ENCODE measurements around the gene PCED1A. TPM values are rescaled to one million over a fixed set of nuclear protein-coding genes. Genes with fewer than 3 reads are reported as not detected.
A peak's percentile ranks its signal among the peaks of the same experiment; 100 is the strongest.

PCED1A gene
- total and polyA plus RNA-seq, 2 of the 13 experiments (the other 11 are each of a cell fraction or from before 2014, with no cell fraction given) = 40.1 to 84.2 TPM

DNA sequence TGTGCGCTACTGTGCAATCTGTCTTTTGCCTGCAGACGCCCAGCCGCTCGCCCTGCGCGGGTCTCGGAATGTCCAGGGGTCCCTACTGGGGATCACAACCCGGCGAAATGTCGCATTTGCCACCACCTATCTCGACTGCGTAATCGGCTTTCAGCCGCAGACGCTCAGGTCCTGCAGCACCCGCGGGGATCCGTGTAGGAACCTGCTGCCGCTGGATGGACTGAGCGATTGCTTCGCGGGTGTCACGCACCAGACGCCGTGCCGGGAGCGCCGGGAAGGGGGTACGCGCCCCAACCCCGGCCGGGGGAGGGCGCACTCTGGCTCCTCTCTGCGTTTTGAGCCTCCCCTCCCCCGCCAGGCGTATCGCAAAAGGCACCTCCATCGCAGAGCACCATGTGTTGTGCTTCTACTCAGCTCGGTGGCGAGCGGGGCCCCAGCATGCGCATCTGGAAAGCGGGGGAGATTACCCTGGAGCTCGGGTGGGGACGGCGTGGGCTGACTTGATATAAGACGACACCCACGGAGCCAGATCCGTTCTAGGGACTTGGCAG lies 32.1 kb upstream of the PCED1A start (continued):
- TF ChIP-seq, protein P1, sequence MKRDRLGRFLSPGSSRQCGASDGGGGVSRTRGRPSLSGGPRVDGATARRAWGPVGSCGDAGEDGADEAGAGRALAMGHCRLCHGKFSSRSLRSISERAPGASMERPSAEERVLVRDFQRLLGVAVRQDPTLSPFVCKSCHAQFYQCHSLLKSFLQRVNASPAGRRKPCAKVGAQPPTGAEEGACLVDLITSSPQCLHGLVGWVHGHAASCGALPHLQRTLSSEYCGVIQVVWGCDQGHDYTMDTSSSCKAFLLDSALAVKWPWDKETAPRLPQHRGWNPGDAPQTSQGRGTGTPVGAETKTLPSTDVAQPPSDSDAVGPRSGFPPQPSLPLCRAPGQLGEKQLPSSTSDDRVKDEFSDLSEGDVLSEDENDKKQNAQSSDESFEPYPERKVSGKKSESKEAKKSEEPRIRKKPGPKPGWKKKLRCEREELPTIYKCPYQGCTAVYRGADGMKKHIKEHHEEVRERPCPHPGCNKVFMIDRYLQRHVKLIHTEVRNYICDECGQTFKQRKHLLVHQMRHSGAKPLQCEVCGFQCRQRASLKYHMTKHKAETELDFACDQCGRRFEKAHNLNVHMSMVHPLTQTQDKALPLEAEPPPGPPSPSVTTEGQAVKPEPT (CRISPR knock-in tag; IDR thresholded peaks at IDR 0.05; ENCODE audit: low read depth) = peak; percentile 93; the same call in 1 of the 2 replicates
- TF ChIP-seq ARNT2 (CRISPR knock-in tag; IDR thresholded peaks at IDR 0.05; ENCODE audit: low read depth) (peak; percentile 19; the same call in 1 of the 2 replicates), ZNF205 (CRISPR knock-in tag; IDR thresholded peaks at IDR 0.05) (peak; percentile 51; the same call in 1 of the 2 replicates), GFI1 (CRISPR knock-in tag; IDR thresholded peaks at IDR 0.05; ENCODE audit: borderline replicate concordance) (0 out of 2 replicates have a peak, but pooled peaks have one; percentile 43), PHF20 (CRISPR knock-in tag; IDR thresholded peaks at IDR 0.05) (0 out of 2 replicates have a peak, but pooled peaks have one; percentile 48), RFX1 (IDR thresholded peaks at IDR 0.05) (no peak), ZNF720 (CRISPR knock-in tag; IDR thresholded peaks at IDR 0.05) (0 out of 2 replicates have a peak, but pooled peaks have one; percentile 19), POGZ (CRISPR knock-in tag; IDR thresholded peaks at IDR 0.05) (0 out of 2 replicates have a peak, but pooled peaks have one; percentile 25), ZFP62 (CRISPR knock-in tag; IDR thresholded peaks at IDR 0.05) (no peak), JUND (CRISPR knock-in tag; IDR thresholded peaks at IDR 0.05) (0 out of 2 replicates have a peak, but pooled peaks have one; percentile 31), EED (CRISPR knock-in tag; IDR thresholded peaks at IDR 0.05) (peak; percentile 95)
- TF ChIP-seq, protein P2, sequence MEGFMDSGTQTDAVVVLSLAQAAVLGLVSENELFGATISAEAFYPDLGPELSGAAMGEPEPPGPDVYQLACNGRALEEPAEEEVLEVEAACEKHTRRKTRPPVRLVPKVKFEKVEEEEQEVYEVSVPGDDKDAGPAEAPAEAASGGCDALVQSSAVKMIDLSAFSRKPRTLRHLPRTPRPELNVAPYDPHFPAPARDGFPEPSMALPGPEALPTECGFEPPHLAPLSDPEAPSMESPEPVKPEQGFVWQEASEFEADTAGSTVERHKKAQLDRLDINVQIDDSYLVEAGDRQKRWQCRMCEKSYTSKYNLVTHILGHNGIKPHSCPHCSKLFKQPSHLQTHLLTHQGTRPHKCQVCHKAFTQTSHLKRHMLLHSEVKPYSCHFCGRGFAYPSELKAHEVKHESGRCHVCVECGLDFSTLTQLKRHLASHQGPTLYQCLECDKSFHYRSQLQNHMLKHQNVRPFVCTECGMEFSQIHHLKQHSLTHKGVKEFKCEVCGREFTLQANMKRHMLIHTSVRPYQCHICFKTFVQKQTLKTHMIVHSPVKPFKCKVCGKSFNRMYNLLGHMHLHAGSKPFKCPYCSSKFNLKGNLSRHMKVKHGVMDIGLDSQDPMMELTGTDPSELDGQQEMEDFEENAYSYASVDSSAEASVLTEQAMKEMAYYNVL (CRISPR knock-in tag; IDR thresholded peaks at IDR 0.05; ENCODE audit: borderline replicate concordance) = peak; percentile 61; the same call in 1 of the 2 replicates
- TF ChIP-seq, protein P3, sequence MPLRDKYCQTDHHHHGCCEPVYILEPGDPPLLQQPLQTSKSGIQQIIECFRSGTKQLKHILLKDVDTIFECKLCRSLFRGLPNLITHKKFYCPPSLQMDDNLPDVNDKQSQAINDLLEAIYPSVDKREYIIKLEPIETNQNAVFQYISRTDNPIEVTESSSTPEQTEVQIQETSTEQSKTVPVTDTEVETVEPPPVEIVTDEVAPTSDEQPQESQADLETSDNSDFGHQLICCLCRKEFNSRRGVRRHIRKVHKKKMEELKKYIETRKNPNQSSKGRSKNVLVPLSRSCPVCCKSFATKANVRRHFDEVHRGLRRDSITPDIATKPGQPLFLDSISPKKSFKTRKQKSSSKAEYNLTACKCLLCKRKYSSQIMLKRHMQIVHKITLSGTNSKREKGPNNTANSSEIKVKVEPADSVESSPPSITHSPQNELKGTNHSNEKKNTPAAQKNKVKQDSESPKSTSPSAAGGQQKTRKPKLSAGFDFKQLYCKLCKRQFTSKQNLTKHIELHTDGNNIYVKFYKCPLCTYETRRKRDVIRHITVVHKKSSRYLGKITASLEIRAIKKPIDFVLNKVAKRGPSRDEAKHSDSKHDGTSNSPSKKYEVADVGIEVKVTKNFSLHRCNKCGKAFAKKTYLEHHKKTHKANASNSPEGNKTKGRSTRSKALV (CRISPR knock-in tag; IDR thresholded peaks at IDR 0.05) = peak; percentile 97
- TF ChIP-seq, protein P4, sequence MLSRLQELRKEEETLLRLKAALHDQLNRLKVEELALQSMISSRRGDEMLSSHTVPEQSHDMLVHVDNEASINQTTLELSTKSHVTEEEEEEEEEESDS (CRISPR knock-in tag; IDR thresholded peaks at IDR 0.05; ENCODE audit: borderline replicate concordance) = no peak
- TF ChIP-seq, protein P5, sequence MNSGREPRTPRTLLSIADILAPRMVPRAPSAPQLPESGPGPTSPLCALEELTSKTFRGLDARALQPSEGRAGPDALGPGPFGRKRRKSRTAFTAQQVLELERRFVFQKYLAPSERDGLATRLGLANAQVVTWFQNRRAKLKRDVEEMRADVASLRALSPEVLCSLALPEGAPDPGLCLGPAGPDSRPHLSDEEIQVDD (CRISPR knock-in tag; IDR thresholded peaks at IDR 0.05; ENCODE audit: borderline replicate concordance) = no peak
- TF ChIP-seq, protein P6, sequence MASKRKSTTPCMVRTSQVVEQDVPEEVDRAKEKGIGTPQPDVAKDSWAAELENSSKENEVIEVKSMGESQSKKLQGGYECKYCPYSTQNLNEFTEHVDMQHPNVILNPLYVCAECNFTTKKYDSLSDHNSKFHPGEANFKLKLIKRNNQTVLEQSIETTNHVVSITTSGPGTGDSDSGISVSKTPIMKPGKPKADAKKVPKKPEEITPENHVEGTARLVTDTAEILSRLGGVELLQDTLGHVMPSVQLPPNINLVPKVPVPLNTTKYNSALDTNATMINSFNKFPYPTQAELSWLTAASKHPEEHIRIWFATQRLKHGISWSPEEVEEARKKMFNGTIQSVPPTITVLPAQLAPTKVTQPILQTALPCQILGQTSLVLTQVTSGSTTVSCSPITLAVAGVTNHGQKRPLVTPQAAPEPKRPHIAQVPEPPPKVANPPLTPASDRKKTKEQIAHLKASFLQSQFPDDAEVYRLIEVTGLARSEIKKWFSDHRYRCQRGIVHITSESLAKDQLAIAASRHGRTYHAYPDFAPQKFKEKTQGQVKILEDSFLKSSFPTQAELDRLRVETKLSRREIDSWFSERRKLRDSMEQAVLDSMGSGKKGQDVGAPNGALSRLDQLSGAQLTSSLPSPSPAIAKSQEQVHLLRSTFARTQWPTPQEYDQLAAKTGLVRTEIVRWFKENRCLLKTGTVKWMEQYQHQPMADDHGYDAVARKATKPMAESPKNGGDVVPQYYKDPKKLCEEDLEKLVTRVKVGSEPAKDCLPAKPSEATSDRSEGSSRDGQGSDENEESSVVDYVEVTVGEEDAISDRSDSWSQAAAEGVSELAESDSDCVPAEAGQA (IDR thresholded peaks at IDR 0.05; ENCODE audit: low read depth) = 0 out of 2 replicates have a peak, but pooled peaks have one; percentile 46
- TF ChIP-seq, protein P6 (CRISPR knock-in tag; IDR thresholded peaks at IDR 0.05; ENCODE audit: borderline replicate concordance) = no peak

Measured in HepG2 (cell line).